GM19238 (cell line): ENCODE results near the gene TCIRG1.
"Not testable (repeated sequence)": the region's sequence is repeated elsewhere in the genome, so short reads cannot be mapped to it uniquely, and the experiment has no call there.

Experiments used
- DNase-seq: peaks from one replicate; pipeline ENCODE4 v3.0.0; 2011; ENCODE audit warnings: low spot score; ENCODE audit not compliant: insufficient read length

The TCIRG1 gene

DNA sequence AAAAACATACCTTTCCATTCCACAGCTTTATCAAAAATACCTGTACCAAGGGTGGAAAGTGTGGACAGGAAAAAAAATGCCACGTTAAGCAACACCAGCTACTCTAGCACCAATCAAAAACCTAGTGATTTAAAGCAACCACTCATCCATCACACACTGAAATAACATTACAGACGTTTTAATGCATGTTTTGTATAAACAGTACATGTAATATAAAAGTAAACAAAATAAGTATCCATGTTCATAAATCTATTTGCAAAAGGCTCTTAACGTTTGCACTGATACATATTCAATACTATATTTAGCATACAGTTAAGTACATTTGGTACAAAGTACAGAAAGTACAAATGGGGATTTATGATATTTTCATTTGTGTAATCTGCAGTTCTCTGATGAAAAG lies 43.7 kb downstream of the TCIRG1 start:
- no peak for DNase-seq

DNA sequence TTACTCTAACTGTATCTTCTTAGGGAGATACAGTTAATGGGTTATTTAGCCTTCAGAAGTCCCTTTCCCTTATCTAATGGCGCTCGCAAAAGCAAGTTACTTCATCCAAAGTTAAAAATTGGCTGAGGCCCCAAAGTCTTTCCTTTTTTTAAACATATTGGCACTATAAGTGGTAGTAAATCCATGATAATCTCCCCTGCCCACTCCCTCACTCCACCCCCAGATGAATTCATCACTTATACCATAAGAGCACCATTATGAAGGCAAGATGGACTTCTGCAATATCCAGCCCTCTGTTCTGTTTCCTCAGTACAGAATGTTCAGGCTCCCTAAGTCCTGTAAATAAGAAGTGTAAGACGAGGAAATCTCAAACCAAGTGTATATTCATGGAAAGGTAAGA lies 44.7 kb downstream of the TCIRG1 start:
- DNase-seq = no peak

DNA sequence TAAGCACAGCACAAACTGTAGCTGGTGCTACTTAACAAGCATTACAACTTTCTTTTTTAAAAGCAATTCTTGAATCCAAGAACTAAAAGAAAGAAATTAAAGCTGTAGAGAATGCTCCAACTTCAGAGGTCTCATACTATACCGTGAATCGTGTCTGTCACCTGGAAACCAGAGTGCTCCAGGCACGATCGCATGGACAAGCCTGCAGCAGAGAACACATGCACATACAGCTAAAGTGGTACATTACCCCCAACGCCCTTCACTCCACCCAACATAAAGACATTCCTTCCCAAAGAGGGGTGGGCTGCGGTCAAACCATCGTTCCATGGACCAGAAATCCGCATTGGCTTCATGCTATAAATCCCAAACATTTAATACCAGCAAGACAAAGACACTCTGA lies 50.9 kb downstream of the TCIRG1 start:
- no peak for DNase-seq

- no peak for DNase-seq
These were observed 51.5 kb downstream of the TCIRG1 start for GRCh38 chr11:68090287-68090686.

DNA sequence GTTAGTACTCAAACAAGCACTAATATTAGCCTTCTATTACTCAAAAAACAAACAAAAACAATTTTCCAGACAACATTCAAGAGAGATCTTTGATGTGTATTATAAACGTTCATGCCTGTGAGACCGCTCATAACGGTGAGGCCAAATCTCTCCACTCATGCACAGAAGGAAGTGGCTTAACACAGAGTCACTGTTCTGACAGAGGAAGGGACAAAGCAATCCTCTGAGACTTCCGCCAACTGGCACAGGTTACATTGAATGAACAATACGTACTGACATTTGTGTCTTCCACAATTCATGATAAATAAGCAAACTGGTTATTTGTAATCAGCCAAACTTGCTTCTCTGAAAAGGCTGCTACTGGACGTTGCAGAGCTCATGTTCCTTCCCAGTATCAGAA lies 51.9 kb downstream of the TCIRG1 start:
- no peak for DNase-seq

- no peak for DNase-seq
These were observed 53.6 kb downstream of the TCIRG1 start for GRCh38 chr11:68092411-68092810.

GRCh38 chr11:68092946-68093345 lies 54.1 kb downstream of the TCIRG1 start:
- not testable (repeated sequence) for DNase-seq

GRCh38 chr11:68093565-68093964 lies 54.7 kb downstream of the TCIRG1 start:
- no peak for DNase-seq

DNA sequence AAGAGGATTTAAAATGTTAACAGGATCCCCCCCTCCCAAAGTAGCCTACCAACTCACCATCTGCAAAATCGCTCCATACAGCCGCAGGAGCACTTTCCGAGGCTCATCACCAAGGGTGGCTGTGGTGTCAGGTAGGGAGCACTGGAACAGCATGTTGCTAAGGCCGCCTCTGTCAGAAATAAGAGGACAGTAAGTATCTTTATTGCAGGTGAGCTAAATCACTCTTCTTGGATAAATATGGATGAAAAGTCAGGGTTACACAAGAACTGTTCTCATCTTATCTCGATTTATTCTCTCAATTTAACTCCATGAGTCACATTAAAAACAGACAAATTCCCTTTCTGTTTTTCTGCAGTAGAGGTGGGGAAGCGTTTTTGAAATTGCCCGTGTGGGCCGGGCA lies 58.1 kb downstream of the TCIRG1 start:
- DNase-seq = no peak

DNA sequence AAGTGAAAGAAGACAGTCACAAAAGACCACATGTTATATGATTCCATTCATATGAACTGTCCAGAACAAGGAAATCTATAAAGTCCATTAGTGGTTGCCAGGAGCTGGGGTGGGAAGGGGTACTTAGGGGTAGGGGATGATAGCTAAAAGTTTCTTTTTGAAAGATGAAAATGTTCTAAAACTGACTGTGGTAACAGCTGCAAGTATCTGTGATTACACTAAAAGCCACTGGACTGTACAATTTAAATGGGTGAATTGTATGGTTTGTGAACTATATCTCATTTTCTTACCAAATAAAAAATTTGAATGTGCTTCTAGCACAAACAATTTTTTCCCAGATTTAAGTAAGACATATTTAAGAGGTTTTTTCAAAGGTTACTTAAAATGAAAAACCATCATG lies 60.2 kb downstream of the TCIRG1 start:
- no peak for DNase-seq

DNA sequence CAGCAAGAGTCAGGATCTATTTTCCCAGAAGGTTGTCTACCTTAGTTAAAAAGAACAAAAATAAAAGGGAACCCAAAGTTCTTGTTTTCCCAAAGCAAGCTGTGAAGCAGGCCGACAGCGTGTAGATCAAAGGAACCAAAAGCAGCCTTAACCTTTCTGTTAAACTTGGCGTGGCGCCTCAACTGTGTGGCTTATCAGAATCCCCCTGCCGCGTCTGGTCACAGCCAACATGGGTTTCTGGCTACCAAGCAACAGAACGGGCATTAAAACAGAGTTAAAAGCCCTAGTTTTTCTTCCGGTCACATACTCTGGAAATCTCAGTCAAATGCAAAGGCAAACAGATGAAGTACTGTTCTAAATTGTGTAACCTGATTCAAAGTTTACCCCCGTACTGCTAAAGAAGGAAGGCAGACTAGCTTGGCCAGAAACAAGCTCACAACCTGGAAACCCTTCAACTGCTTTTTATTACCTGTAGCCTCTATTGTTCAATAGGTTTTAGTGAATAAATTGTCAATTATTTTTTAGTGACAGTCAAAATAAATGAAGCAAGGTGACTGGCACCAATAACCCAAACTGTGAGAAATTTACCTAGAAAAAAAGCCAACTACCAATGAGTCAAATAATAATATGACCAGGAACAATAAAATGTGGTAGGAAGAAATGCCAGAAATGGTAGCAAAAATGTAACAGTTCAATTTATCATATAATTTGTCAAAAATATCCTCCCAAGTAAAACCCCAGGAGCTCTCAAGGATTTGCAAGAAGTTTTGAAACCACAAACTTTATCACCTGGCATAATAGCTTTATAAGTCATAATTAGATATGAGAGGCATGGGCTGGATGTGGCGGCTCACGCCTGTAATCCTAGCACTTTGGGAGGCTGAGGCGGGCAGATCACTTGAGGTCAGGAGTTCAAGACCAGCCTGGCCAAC lies 60.9 kb downstream of the TCIRG1 start:
- no peak for DNase-seq
